ENCODE results near the gene CRIP3. TPM values are rescaled to one million over a fixed set of nuclear protein-coding genes. Genes with fewer than 3 reads are reported as not detected.

The CRIP3 gene
- total RNA-seq, 3 donors from 2014 or later (not counting 1 experiment from before 2014, with no cell fraction given), result 3.6 to 5.3 (median 4.3) TPM

DNA sequence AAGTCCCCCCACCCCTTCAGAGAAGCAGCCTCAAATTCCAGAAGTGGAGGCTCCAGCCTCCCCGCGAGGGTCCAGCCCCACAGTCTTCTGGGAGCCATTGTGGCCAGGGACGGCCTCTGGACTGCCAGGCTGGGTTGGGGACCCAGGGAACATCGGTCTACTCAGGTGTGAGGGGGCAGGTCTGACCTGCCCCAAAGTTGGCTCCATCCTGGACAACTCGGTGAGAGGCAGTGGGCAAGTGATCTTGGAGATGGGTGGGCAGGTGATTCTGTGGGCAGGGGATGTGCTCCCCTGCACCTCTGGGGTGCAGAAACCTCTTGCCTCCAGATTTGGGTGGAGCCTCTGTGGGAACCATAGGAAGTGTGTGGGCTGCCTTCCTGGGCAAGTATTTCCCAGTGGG lies 22.8 kb downstream of the CRIP3 start:
- Histone ChIP-seq H3K4me3 (ENCODE audit: low read length) (no peak overlapping the region), H3K9me3 (ENCODE audit: control insufficient read depth, insufficient read depth, low read length) (no peaks in the 10 kb centered on the region), H3K36me3 (ENCODE audit: control insufficient read depth, insufficient read depth, low read length) (no peaks in the 10 kb centered on the region), H3K27me3 (ENCODE audit: control insufficient read depth, insufficient read depth, low read length) (peaks cover 3% of the 10 kb centered on the region), H3K4me1 (ENCODE audit: control insufficient read depth, insufficient read depth, low read length) (no peaks in the 10 kb centered on the region), H3K27ac (ENCODE audit: low read length) (no peak overlapping the region)
- intact Hi-C loops (cut with micrococcal nuclease), result no loop called here
- 86% methylated on average over 5 of the region's 5 CpGs for WGBS (ENCODE audit: insufficient coverage)
- no peak for ATAC-seq
- Mint-ChIP-seq H3K9me3 (no peaks in the 10 kb centered on the region), H3K4me1 (no peaks in the 10 kb centered on the region), H3K36me3 (no peaks in the 10 kb centered on the region), H3K4me3 (no peak overlapping the region), H3K27me3 (ENCODE audit: low read depth in 2 of 2) (peaks cover 12 to 32% of the 10 kb centered on the region in 2 donors), H3K27ac (no peak overlapping the region)
- TF ChIP-seq, protein P1, sequence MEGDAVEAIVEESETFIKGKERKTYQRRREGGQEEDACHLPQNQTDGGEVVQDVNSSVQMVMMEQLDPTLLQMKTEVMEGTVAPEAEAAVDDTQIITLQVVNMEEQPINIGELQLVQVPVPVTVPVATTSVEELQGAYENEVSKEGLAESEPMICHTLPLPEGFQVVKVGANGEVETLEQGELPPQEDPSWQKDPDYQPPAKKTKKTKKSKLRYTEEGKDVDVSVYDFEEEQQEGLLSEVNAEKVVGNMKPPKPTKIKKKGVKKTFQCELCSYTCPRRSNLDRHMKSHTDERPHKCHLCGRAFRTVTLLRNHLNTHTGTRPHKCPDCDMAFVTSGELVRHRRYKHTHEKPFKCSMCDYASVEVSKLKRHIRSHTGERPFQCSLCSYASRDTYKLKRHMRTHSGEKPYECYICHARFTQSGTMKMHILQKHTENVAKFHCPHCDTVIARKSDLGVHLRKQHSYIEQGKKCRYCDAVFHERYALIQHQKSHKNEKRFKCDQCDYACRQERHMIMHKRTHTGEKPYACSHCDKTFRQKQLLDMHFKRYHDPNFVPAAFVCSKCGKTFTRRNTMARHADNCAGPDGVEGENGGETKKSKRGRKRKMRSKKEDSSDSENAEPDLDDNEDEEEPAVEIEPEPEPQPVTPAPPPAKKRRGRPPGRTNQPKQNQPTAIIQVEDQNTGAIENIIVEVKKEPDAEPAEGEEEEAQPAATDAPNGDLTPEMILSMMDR (IDR thresholded peaks at IDR 0.05), result no peak
- DNase-seq, result no peak

DNA sequence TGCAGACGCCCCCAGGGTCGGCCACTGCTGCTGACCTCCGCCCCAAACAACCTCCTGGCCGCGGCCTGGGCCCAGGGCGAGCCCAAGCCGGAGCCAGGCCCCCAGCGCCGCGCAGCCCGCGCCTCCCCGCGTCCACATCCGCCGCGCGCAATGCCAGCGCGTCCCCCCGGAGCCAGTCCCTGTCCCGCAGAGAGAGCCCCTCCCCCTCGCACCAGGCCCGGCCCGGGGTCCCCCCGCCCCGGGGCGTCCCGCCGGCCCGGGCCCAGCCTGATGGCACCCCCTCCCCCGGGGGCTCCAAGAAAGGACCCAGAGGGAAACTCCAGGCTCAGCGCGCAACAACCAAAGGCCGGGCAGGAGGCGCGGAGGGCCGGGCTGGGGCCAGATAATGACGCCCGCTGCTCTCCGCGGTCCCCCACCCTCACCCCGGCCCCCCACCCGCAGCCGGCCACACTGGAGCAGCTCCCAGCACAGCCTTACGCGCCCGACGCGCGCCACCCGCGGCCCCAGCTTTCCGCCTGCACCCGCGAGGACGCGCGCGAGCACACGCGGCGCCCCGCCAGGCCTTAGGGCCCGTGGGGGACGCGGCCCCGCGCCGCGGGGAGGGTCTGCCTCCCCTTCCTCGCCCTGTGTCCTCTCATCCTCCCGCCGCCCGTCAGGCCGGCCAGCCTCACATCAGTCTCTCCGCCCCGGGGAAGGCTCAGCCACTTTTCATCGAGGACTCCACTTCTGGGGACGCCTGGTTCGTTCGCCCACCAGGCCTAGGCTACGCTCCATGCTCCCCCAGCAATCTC lies 23.4 kb downstream of the CRIP3 start:
- ATAC-seq (no peak), DNase-seq (no peak)
- Histone ChIP-seq H3K27ac (ENCODE audit: low read length) (no peak overlapping the region), H3K9me3 (ENCODE audit: control insufficient read depth, insufficient read depth, low read length) (no peaks in the 10 kb centered on the region), H3K36me3 (ENCODE audit: control insufficient read depth, insufficient read depth, low read length) (no peaks in the 10 kb centered on the region), H3K27me3 (ENCODE audit: control insufficient read depth, insufficient read depth, low read length) (peaks cover 3% of the 10 kb centered on the region), H3K4me3 (ENCODE audit: low read length) (no peak overlapping the region), H3K4me1 (ENCODE audit: control insufficient read depth, insufficient read depth, low read length) (no peaks in the 10 kb centered on the region)
- H3K4me1 Mint-ChIP-seq, result no peaks in the 10 kb centered on the region
- no peak overlapping the region for H3K4me3 Mint-ChIP-seq
- TF ChIP-seq, protein P1 (IDR thresholded peaks at IDR 0.05), result no peak
- WGBS (ENCODE audit: insufficient coverage), result 7% methylated on average over 83 of the region's 83 CpGs
- intact Hi-C loops (cut with micrococcal nuclease), result no loop called here
- H3K36me3 Mint-ChIP-seq, result no peaks in the 10 kb centered on the region
- no peak overlapping the region for H3K27ac Mint-ChIP-seq
- no peaks in the 10 kb centered on the region for H3K9me3 Mint-ChIP-seq
- H3K27me3 Mint-ChIP-seq (ENCODE audit: low read depth in 2 of 2), result peaks cover 12 to 32% of the 10 kb centered on the region in 2 donors

DNA sequence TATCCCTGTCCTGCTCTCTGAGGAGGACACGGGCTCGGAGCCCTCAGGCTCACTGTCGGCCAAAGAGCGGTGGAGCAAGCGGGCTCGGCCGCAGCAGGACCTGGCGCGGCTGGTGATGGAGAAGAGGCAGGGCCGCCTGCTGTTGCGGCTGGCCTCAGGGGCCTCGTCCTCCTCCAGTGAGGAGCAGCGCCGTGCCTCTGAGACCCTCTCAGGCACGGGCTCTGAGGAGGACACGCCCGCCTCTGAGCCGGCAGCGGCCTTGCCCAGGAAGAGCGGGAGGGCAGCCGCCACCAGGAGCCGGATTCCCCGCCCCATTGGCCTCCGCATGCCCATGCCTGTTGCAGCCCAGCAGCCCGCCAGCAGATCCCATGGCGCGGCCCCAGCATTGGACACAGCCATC lies 24.7 kb downstream of the CRIP3 start:
- Histone ChIP-seq H3K36me3 (ENCODE audit: control insufficient read depth, insufficient read depth, low read length) (no peaks in the 10 kb centered on the region), H3K4me3 (ENCODE audit: low read length) (no peak overlapping the region), H3K27me3 (ENCODE audit: control insufficient read depth, insufficient read depth, low read length) (peaks cover 3% of the 10 kb centered on the region), H3K9me3 (ENCODE audit: control insufficient read depth, insufficient read depth, low read length) (no peaks in the 10 kb centered on the region), H3K27ac (ENCODE audit: low read length) (no peak overlapping the region), H3K4me1 (ENCODE audit: control insufficient read depth, insufficient read depth, low read length) (no peaks in the 10 kb centered on the region)
- H3K9me3 Mint-ChIP-seq, result no peaks in the 10 kb centered on the region
- H3K4me1 Mint-ChIP-seq, result no peaks in the 10 kb centered on the region
- 92% methylated on average over 27 of the region's 27 CpGs for WGBS (ENCODE audit: insufficient coverage)
- H3K4me3 Mint-ChIP-seq, result no peak overlapping the region
- intact Hi-C loops (cut with micrococcal nuclease), result no loop called here
- peaks cover 12 to 32% of the 10 kb centered on the region in 2 donors for H3K27me3 Mint-ChIP-seq (ENCODE audit: low read depth in 2 of 2)
- no peak overlapping the region for H3K27ac Mint-ChIP-seq
- DNase-seq (no peak), ATAC-seq (no peak)
- no peaks in the 10 kb centered on the region for H3K36me3 Mint-ChIP-seq
- TF ChIP-seq, protein P1 (IDR thresholded peaks at IDR 0.05), result no peak

- Histone ChIP-seq H3K4me1 (ENCODE audit: control insufficient read depth, insufficient read depth, low read length) (no peaks in the 10 kb centered on the region), H3K27ac (ENCODE audit: low read length) (no peak overlapping the region), H3K27me3 (ENCODE audit: control insufficient read depth, insufficient read depth, low read length) (peaks cover 3% of the 10 kb centered on the region), H3K4me3 (ENCODE audit: low read length) (no peak overlapping the region), H3K36me3 (ENCODE audit: control insufficient read depth, insufficient read depth, low read length) (no peaks in the 10 kb centered on the region), H3K9me3 (ENCODE audit: control insufficient read depth, insufficient read depth, low read length) (no peaks in the 10 kb centered on the region)
- Mint-ChIP-seq H3K36me3 (no peaks in the 10 kb centered on the region), H3K27ac (no peak overlapping the region), H3K4me3 (no peak overlapping the region), H3K4me1 (peaks cover under 1% of the 10 kb centered on the region in 2 donors), H3K9me3 (no peaks in the 10 kb centered on the region), H3K27me3 (ENCODE audit: low read depth in 2 of 2) (peaks cover 12 to 33% of the 10 kb centered on the region in 2 donors)
- DNase-seq (no peak), ATAC-seq (no peak)
- WGBS (ENCODE audit: insufficient coverage), result 89% methylated on average over 18 of the region's 18 CpGs
- intact Hi-C loops (cut with micrococcal nuclease), result no loop called here
- TF ChIP-seq, protein P1 (IDR thresholded peaks at IDR 0.05), result no peak
Observed at GRCh38 chr6:43283514-43283901, 25.1 kb downstream of the CRIP3 start.
